Left lung (tissue), 14 donors: Measurements from ENCODE around the gene RNF41. TPM values are rescaled to one million over a fixed set of nuclear protein-coding genes. Genes with fewer than 3 reads are reported as not detected.

Experiments
- ATAC-seq: fragments of 200-7000 bp; cut with Tn5 transposase; one replicate; pipeline ENCODE4 v1.9.1; 2020; ENCODE audit warnings: moderate library complexity
- DNase-seq, 4 donors: peaks; one replicate each; pipeline ENCODE4 v3.0.0-alpha.2; 2013 to 2020
- H3K27ac ChIP-seq, 2 donors: fragments of 200-600 bp; sonication (generic) in 1 of 2; one replicate each; pipeline versions ENCODE4 v1.5.0 to v1.8.0; 2020 to 2021
- H3K27me3 ChIP-seq, 2 donors: fragments of 200-600 bp; sonication (generic) in 1 of 2; one replicate each; pipeline versions ENCODE4 v1.5.0 to v1.8.0; 2020 to 2021
- H3K36me3 ChIP-seq, 2 donors: fragments of 200-600 bp; sonication (generic) in 1 of 2; one replicate each; pipeline versions ENCODE4 v1.5.0 to v1.8.0; 2020 to 2021
- H3K4me1 ChIP-seq, 2 donors: fragments of 200-600 bp; one replicate each; pipeline ENCODE4 v1.8.0; 2021
- H3K4me3 ChIP-seq, 2 donors: fragments of 200-600 bp; sonication (generic) in 1 of 2; one replicate each; pipeline versions ENCODE4 v1.5.0 to v1.8.0; 2020 to 2021; ENCODE audit warnings: mild to moderate bottlenecking in 1 of 2
- H3K9me3 ChIP-seq, 2 donors: fragments of 200-600 bp; sonication (generic) in 1 of 2; one replicate each; pipeline versions ENCODE4 v1.5.0 to v1.8.0; 2020 to 2021
- CTCF ChIP-seq, 2 donors: fragments of 200-600 bp; sonication (generic) in 1 of 2; IDR thresholded peaks; one replicate each; pipeline versions ENCODE4 v1.5.0 to v1.8.0; 2021; ENCODE audit warnings: antibody characterized with exemption in 2 of 2
- intact Hi-C, 2 donors: fragments of 100-400 bp; cut with DNase I; formaldehyde crosslinking; loops; one replicate each; pipeline versions ENCODE4 v1.11.2 to v1.14.2; 2022
- long read RNA-seq, 12 donors: library from polyadenylated mRNA in 2 of 12; unstranded in 2 of 12; transcript quantifications; one replicate each; pipeline ENCODE4 v2.0.0 and lab custom pipeline, GENCODE V29; 2019 to 2026
- polyA plus RNA-seq, 6 donors: library from polyadenylated mRNA; unstranded; fragments of 120-200 nt; gene quantifications; one replicate each; pipeline ENCODE4 v1.2.1, GENCODE V29; 2013; ENCODE audit not compliant: insufficient read length in 6 of 6
- total RNA-seq, 2 donors: library from RNA; stranded (reverse); fragmentation: NEBNext Ultra II Directional; extraction: Animal tissue kit (Norgen Biotek cat#: 25700); gene quantifications; one replicate each; pipeline ENCODE4 v1.2.1, GENCODE V29; 2021
- donor health status: DM: no; HTN: yes; CAD: no.
- donor health status: DM: no; HTN: no; CAD: no.

The RNF41 gene
- total RNA-seq (10 to 100 TPM; 50.3 to 51.4 TPM), polyA plus RNA-seq (10 to 100 TPM; 41.5 to 47.1 (median 42.0) TPM)
- long read RNA-seq, donor 1, full-length matches to known transcripts, result 5 of 83 reads
- long read RNA-seq, donor 1, partial matches to known transcripts, result 63 of 83 reads
- long read RNA-seq, donor 1, other reads (novel, unspliced or antisense), result 15 of 83 reads
- long read RNA-seq, donor 2, full-length matches to known transcripts, result 17 of 67 reads
- long read RNA-seq, donor 2, partial matches to known transcripts, result 50 of 67 reads
- long read RNA-seq, donor 2, other reads (novel, unspliced or antisense), result 0 of 67 reads
- long read RNA-seq, donor 3, full-length matches to known transcripts, result 8 of 42 reads
- long read RNA-seq, donor 3, partial matches to known transcripts, result 34 of 42 reads
- long read RNA-seq, donor 3, other reads (novel, unspliced or antisense), result 0 of 42 reads
- long read RNA-seq, donor 4, full-length matches to known transcripts, result 12 of 17 reads
- long read RNA-seq, donor 4, partial matches to known transcripts, result 5 of 17 reads
- long read RNA-seq, donor 4, other reads (novel, unspliced or antisense), result 0 of 17 reads
- long read RNA-seq, donor 5, full-length matches to known transcripts, result 5 of 53 reads
- long read RNA-seq, donor 5, partial matches to known transcripts, result 34 of 53 reads
- long read RNA-seq, donor 5, other reads (novel, unspliced or antisense), result 14 of 53 reads
- long read RNA-seq, donor 6, full-length matches to known transcripts, result 11 of 125 reads
- long read RNA-seq, donor 6, partial matches to known transcripts, result 90 of 125 reads
- long read RNA-seq, donor 6, other reads (novel, unspliced or antisense), result 24 of 125 reads
- long read RNA-seq, donor 7, full-length matches to known transcripts, result 6 of 37 reads
- long read RNA-seq, donor 7, partial matches to known transcripts, result 17 of 37 reads
- long read RNA-seq, donor 7, other reads (novel, unspliced or antisense), result 14 of 37 reads
- long read RNA-seq, donor 8, full-length matches to known transcripts, result 5 of 83 reads
- long read RNA-seq, donor 8, partial matches to known transcripts, result 78 of 83 reads
- long read RNA-seq, donor 8, other reads (novel, unspliced or antisense), result 0 of 83 reads
- long read RNA-seq, donor 9, result 0 reads
- long read RNA-seq, donor 10, full-length matches to known transcripts, result 5 of 13 reads
- long read RNA-seq, donor 10, partial matches to known transcripts, result 7 of 13 reads
- long read RNA-seq, donor 10, other reads (novel, unspliced or antisense), result 1 of 13 reads
- long read RNA-seq, donor 11, full-length matches to known transcripts, result 10 of 10 reads
- long read RNA-seq, donor 11, partial matches to known transcripts, result 0 of 10 reads
- long read RNA-seq, donor 11, other reads (novel, unspliced or antisense), result 0 of 10 reads
- long read RNA-seq, donor 12, full-length matches to known transcripts, result 4 of 45 reads
- long read RNA-seq, donor 12, partial matches to known transcripts, result 23 of 45 reads
- long read RNA-seq, donor 12, other reads (novel, unspliced or antisense), result 18 of 45 reads

GRCh38 chr12:56221757-56222530 is at the start of gene RNF41:
Gene RNF41 (minus strand): TSS chr12:56221922. CDS start chr12:56214047, 7,875 bp downstream.
- intact Hi-C loops, result no loop called here
- H3K36me3 ChIP-seq, result peaks cover 0 to 5% of the 10 kb centered on the region in 2 donors
- peak; percentile 97 to 99 (median 98) for DNase-seq
- H3K27me3 ChIP-seq, result no peaks in the 10 kb centered on the region
- peak; percentile 87 for ATAC-seq
- peak within 1 kb of the TSS; percentile 74 to 77 for H3K4me3 ChIP-seq
- no peak for TF ChIP-seq CTCF (IDR thresholded peaks at IDR 0.05)
- H3K4me1 ChIP-seq, result peaks cover 14 to 52% of the 10 kb centered on the region in 2 donors
- H3K9me3 ChIP-seq, result no peaks in the 10 kb centered on the region
- peak within 1 kb of the TSS; percentile 96 to 99 for H3K27ac ChIP-seq

DNA sequence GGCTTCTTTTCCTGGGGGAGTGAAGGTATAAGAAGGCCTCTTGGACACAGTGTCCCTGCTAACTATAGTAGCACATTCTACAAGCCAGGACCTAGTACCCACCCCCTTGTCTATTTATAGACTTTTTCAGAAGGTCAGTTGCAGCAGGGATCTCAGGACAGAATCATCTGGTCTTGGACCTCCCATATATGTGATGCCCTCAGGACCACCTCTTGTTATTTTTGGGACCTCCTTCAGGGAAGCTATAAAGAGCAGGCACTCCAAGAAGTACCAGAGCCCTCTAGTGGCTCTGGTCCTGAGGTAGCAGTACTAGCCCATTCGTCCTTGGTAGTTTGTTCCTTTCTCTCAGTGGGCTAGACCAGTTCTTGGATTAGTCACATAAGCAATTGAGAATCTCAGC is 49.3 kb upstream of the RNF41 start:
- Histone ChIP-seq H3K4me1 (peaks cover 4 to 13% of the 10 kb centered on the region in 2 donors), H3K9me3 (no peaks in the 10 kb centered on the region), H3K36me3 (peaks cover 0 to 58% of the 10 kb centered on the region in 2 donors), H3K4me3 (no peak overlapping the region), H3K27me3 (no peaks in the 10 kb centered on the region), H3K27ac (no peak overlapping the region)
- intact Hi-C loops, result no loop called here
- ATAC-seq (no peak), DNase-seq (peak in 1 of 4 donors; percentile 19)
- TF ChIP-seq CTCF (IDR thresholded peaks at IDR 0.05), result no peak

DNA sequence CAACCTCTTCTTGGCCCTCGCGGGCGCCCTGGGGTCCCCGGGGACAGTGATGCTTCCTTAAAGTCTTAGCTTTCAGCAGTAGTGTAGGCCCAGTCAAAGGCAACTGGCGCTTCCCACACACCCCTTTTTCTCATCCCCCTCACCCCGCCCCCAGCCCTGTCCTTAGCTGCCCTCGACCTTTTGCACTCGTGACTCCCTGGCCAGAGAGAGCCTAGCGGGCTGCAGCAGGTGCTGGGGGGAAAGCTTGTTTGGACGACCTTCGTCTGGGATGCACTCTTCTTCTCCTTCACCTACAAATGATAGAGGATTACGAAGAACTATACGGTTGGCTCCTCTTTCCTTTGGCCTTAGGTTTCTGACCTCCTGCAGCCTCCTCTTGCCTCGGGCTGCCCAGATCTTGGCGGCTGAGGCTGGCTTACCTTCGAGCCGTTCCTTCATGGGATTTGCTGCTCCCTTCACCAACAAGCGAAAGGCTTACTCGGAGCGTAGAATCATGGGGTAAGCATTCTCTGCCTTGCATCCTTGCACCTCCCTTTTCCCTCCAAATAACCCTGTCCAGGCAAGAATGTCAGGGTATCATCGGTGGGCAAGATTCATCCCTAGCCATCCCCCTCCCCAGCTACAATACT is 45.8 kb upstream of the RNF41 start:
- Histone ChIP-seq H3K4me3 (peak overlapping the region; percentile 68 to 79), H3K4me1 (peaks cover 4 to 18% of the 10 kb centered on the region in 2 donors), H3K27ac (peak overlapping the region; percentile 93 to 94), H3K36me3 (peaks cover 0 to 23% of the 10 kb centered on the region in 2 donors), H3K27me3 (no peaks in the 10 kb centered on the region), H3K9me3 (no peaks in the 10 kb centered on the region)
- DNase-seq, result no peak
- intact Hi-C loops, result no loop called here
- no peak for TF ChIP-seq CTCF (IDR thresholded peaks at IDR 0.05)
- ATAC-seq, result peak; percentile 19
